Endodermal cell (in vitro differentiated cells): ENCODE measurements around the gene GTF3C2. TPM values are rescaled to one million over a fixed set of nuclear protein-coding genes. Genes with fewer than 3 reads are reported as not detected.

ENCODE experiments used
- DNase-seq: peaks from one replicate; pipeline ENCODE4 v3.0.0-alpha.2; 2017
- H3K27ac ChIP-seq: 2 replicates; pipeline ENCODE4 v1.5.1; 2013; ENCODE audit warnings: mild to moderate bottlenecking, low read depth, low read length, moderate library complexity
- H3K27me3 ChIP-seq: 2 replicates; pipeline ENCODE4 v1.6.1; 2013; ENCODE audit warnings: mild to moderate bottlenecking, low read length, moderate library complexity; ENCODE audit not compliant: insufficient read depth, control insufficient read depth, poor library complexity, severe bottlenecking
- H3K36me3 ChIP-seq: 2 replicates; pipeline ENCODE4 v1.7.0; 2013; ENCODE audit warnings: mild to moderate bottlenecking, low read length, moderate library complexity; ENCODE audit not compliant: control insufficient read depth, insufficient read depth
- H3K4me1 ChIP-seq: one replicate; pipeline ENCODE4 v1.7.0; 2013; ENCODE audit warnings: low read length; ENCODE audit not compliant: control insufficient read depth, insufficient read depth
- H3K4me3 ChIP-seq: 2 replicates; pipeline ENCODE4 v1.5.1; 2013; ENCODE audit warnings: mild to moderate bottlenecking, low read length, moderate library complexity
- H3K9ac ChIP-seq: 2 replicates; pipeline ENCODE4 v1.6.1; 2013; ENCODE audit warnings: mild to moderate bottlenecking, low read length, moderate library complexity; ENCODE audit not compliant: poor library complexity, severe bottlenecking; ENCODE audit errors: extremely low read depth
- H3K9me3 ChIP-seq: 2 replicates; pipeline ENCODE4 v1.6.1; 2013; ENCODE audit warnings: mild to moderate bottlenecking, low read length, moderate library complexity; ENCODE audit not compliant: control insufficient read depth
- H3K27ac Mint-ChIP-seq: 2 replicates; pipeline ENCODE4 v1.8.0; 2020; ENCODE audit warnings: mixed read lengths
- H3K27me3 Mint-ChIP-seq: 2 replicates; pipeline ENCODE4 v1.8.0; 2021; ENCODE audit warnings: mild to moderate bottlenecking, mixed read lengths; ENCODE audit not compliant: insufficient read depth
- H3K36me3 Mint-ChIP-seq: 2 replicates; pipeline ENCODE4 v1.8.0; 2020; ENCODE audit warnings: low read depth, mixed read lengths
- H3K4me1 Mint-ChIP-seq: 2 replicates; pipeline ENCODE4 v1.8.0; 2020; ENCODE audit warnings: mixed read lengths
- H3K4me3 Mint-ChIP-seq: 2 replicates; pipeline ENCODE4 v1.8.0; 2020; ENCODE audit warnings: mild to moderate bottlenecking, moderate library complexity, mixed read lengths
- H3K9me3 Mint-ChIP-seq: 2 replicates; pipeline ENCODE4 v1.8.0; 2020; ENCODE audit warnings: mild to moderate bottlenecking, mixed read lengths
- CTCF ChIP-seq: fragments of 200-600 bp; sonication (generic); conservative IDR thresholded peaks from 2 replicates; pipeline ENCODE4 v1.5.0; 2021; ENCODE audit warnings: antibody characterized with exemption, mild to moderate bottlenecking
- WGBS, 2 experiments: methylation state at CpG; one replicate each; pipeline versions ENCODE4 v1.1.5 to v1.1.7; 2013; ENCODE audit warnings: missing lambda C conversion rate in 2 of 2, mixed read lengths in 1 of 2; ENCODE audit not compliant: insufficient coverage in 1 of 2, insufficient read length in 1 of 2; 5-methylcytosine and 5-hydroxymethylcytosine counted together
- total RNA-seq, 2 donors: library from RNA; stranded (reverse); fragmentation: NEBNext Ultra II Directional in 1 of 2; extraction: Animal tissue kit (Norgen Biotek cat#: 25700) in 1 of 2; gene quantifications; 2 replicates in 1 of 2; 3 replicates in 1 of 2; pipeline ENCODE4 v1.2.1, GENCODE V29; 2021

Gene GTF3C2
- total RNA-seq, 2 donors from 2014 or later = 105 to 120 TPM

- peaks cover 59% of the 10 kb centered on the region for H3K36me3 ChIP-seq
- peak within 1 kb of the TSS; percentile 92 for H3K4me3 Mint-ChIP-seq
- WGBS, 2 experiments = 0% methylated on average over 19 to 85 of the region's 85 CpGs
Observed at GRCh38 chr2:27370026-27370815, 13.7 kb upstream of the GTF3C2 start, which contains the start of the genes EIF2B4 and SNX17. Gene EIF2B4, minus strand, starts transcription at chr2:27370338. Its CDS starts 24 bp downstream, at chr2:27370314. Gene SNX17, plus strand, starts transcription at chr2:27370616. Its CDS starts 128 bp downstream, at chr2:27370744.

GRCh38 chr2:27369471-27370025 lies 13.0 kb upstream of the GTF3C2 start:
- peak overlapping the region; percentile 69 for H3K27ac ChIP-seq
- 7 to 19% methylated on average over 8 to 18 of the region's 18 CpGs for WGBS, 2 experiments
- no peak for DNase-seq

More at GRCh38 chr2:27370026-27370815, 13.7 kb upstream of the GTF3C2 start, which contains the start of the genes EIF2B4 and SNX17:
- Histone ChIP-seq H3K27ac (peak within 1 kb of the TSS; percentile 69), H3K4me3 (peak within 1 kb of the TSS; percentile 98), H3K9ac (peak within 1 kb of the TSS; percentile 94), H3K4me1 (peaks cover 2% of the 10 kb centered on the region), H3K9me3 (no peaks in the 10 kb centered on the region), H3K27me3 (no peaks in the 10 kb centered on the region)
- peak within 1 kb of the TSS; percentile 98 for H3K27ac Mint-ChIP-seq
- peaks cover 26% of the 10 kb centered on the region for H3K4me1 Mint-ChIP-seq
- peaks cover 57% of the 10 kb centered on the region for H3K36me3 Mint-ChIP-seq
- H3K27me3 Mint-ChIP-seq = no peaks in the 10 kb centered on the region
- peak; percentile 86 for TF ChIP-seq CTCF
- peak; percentile 100 for DNase-seq
- H3K9me3 Mint-ChIP-seq = no peaks in the 10 kb centered on the region

GRCh38 chr2:27363933-27364332 lies 7.4 kb upstream of the GTF3C2 start:
- H3K9me3 Mint-ChIP-seq = peaks cover 4% of the 10 kb centered on the region
- H3K4me3 Mint-ChIP-seq = no peak overlapping the region
- H3K9ac ChIP-seq = no peak overlapping the region
- no peak overlapping the region for H3K27ac ChIP-seq
- H3K27ac Mint-ChIP-seq = no peak overlapping the region
- H3K36me3 Mint-ChIP-seq = peaks cover 51% of the 10 kb centered on the region
- no peak for DNase-seq
- whole genome bisulfite sequencing, 2 experiments = 93% methylated on average over 2 of the region's 2 CpGs
- no peaks in the 10 kb centered on the region for H3K4me1 ChIP-seq
- peaks cover 7% of the 10 kb centered on the region for H3K9me3 ChIP-seq
- no peak for TF ChIP-seq CTCF
- no peak overlapping the region for H3K4me3 ChIP-seq
- peaks cover 43% of the 10 kb centered on the region for H3K36me3 ChIP-seq
- H3K27me3 Mint-ChIP-seq = no peaks in the 10 kb centered on the region
- no peaks in the 10 kb centered on the region for H3K27me3 ChIP-seq
- H3K4me1 Mint-ChIP-seq = peaks cover 3% of the 10 kb centered on the region

More at GRCh38 chr2:27369471-27370025, 13.0 kb upstream of the GTF3C2 start:
- no peaks in the 10 kb centered on the region for H3K27me3 ChIP-seq
- Mint-ChIP-seq H3K4me3 (peak overlapping the region; percentile 92), H3K27me3 (no peaks in the 10 kb centered on the region), H3K36me3 (peaks cover 56% of the 10 kb centered on the region), H3K27ac (peak overlapping the region; percentile 97), H3K9me3 (no peaks in the 10 kb centered on the region), H3K4me1 (peaks cover 26% of the 10 kb centered on the region)
- H3K4me3 ChIP-seq = peak overlapping the region; percentile 98
- peaks cover 2% of the 10 kb centered on the region for H3K4me1 ChIP-seq
- H3K9ac ChIP-seq = peak overlapping the region; percentile 85
- H3K9me3 ChIP-seq = no peaks in the 10 kb centered on the region
- peaks cover 56% of the 10 kb centered on the region for H3K36me3 ChIP-seq
- TF ChIP-seq CTCF = no peak
